ENCODE measurements around the gene UACA.
"Not testable (repeated sequence)": the region's sequence is repeated elsewhere in the genome, so short reads cannot be mapped to it uniquely, and the experiment has no call there.

The UACA gene

GRCh38 chr15:70763120-70763949, at the start of gene UACA:
Gene UACA (minus strand): TSS chr15:70763558. CDS start chr15:70763407, 151 bp downstream.
- peak; percentile 89 for DNase-seq (ENCODE audit: low read depth)

GRCh38 chr15:70812827-70813364, 49.5 kb upstream of the UACA start:
- no peak for DNase-seq (ENCODE audit: low read depth)

- no peak for DNase-seq (ENCODE audit: low read depth)
These were observed 47.7 kb upstream of the UACA start for GRCh38 chr15:70810916-70811578.

GRCh38 chr15:70806992-70807712, 43.8 kb upstream of the UACA start:
- DNase-seq (ENCODE audit: low read depth), result no peak

GRCh38 chr15:70804388-70804787, 41.0 kb upstream of the UACA start:
- not testable (repeated sequence) for DNase-seq (ENCODE audit: low read depth)

GRCh38 chr15:70802629-70803028, 39.3 kb upstream of the UACA start:
- DNase-seq (ENCODE audit: low read depth), result no peak

- no peak for DNase-seq (ENCODE audit: low read depth)
These were observed 37.8 kb upstream of the UACA start for GRCh38 chr15:70801109-70801508.

- DNase-seq (ENCODE audit: low read depth), result peak; percentile 95
These were observed 36.5 kb upstream of the UACA start for GRCh38 chr15:70799667-70800450.

- no peak for DNase-seq (ENCODE audit: low read depth)
These were observed 34.1 kb upstream of the UACA start for GRCh38 chr15:70797464-70797863.

GRCh38 chr15:70796516-70797310, 33.4 kb upstream of the UACA start:
- DNase-seq (ENCODE audit: low read depth), result no peak

GRCh38 chr15:70795311-70795665, 31.9 kb upstream of the UACA start:
- peak; percentile 84 for DNase-seq (ENCODE audit: low read depth)

GRCh38 chr15:70794596-70795310, 31.4 kb upstream of the UACA start:
- no peak for DNase-seq (ENCODE audit: low read depth)

- DNase-seq (ENCODE audit: low read depth), result no peak
These were observed 30.3 kb upstream of the UACA start for GRCh38 chr15:70793694-70794093.

- no peak for DNase-seq (ENCODE audit: low read depth)
These were observed 28.8 kb upstream of the UACA start for GRCh38 chr15:70792171-70792573.

GRCh38 chr15:70791259-70791658, 27.9 kb upstream of the UACA start:
- no peak for DNase-seq (ENCODE audit: low read depth)

GRCh38 chr15:70789213-70789612, 25.9 kb upstream of the UACA start:
- DNase-seq (ENCODE audit: low read depth), result no peak

GRCh38 chr15:70788114-70789049, 25.0 kb upstream of the UACA start:
- no peak for DNase-seq (ENCODE audit: low read depth)

GRCh38 chr15:70786996-70787395, 23.6 kb upstream of the UACA start:
- DNase-seq (ENCODE audit: low read depth), result no peak

GRCh38 chr15:70783610-70784022, 20.3 kb upstream of the UACA start:
- no peak for DNase-seq (ENCODE audit: low read depth)

Data from fibroblast of the conjunctiva (primary cell).